Measurements from ENCODE around the gene OPRPN. TPM values are rescaled to one million over a fixed set of nuclear protein-coding genes. Genes with fewer than 3 reads are reported as not detected.

Gene OPRPN
- total RNA-seq, 1 donor from 2014 or later: not detected

DNA sequence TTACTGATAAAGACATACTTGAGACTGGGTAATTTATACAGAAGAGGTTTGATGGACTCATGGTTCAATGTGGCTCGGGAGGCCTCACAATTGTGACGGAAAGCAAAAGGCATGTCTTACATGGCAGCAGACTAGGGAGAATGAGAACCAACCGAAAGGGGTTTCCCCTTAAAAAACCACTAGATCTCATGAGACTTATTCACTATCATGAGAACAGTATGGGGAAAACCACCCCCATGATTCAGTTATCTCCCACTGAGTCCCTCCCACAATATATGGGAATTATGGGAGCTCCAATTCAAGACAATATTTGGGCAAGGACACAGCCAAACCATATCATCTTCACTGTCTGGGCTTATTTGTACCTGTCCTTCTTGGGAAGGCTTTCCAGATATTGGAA lies 51.5 kb downstream of the OPRPN start:
- ATAC-seq (no peak), DNase-seq (ENCODE audit: missing footprints) (no peak)
- intact Hi-C loops (cut with DNase I): no loop called here

- intact Hi-C loops (cut with DNase I): no loop called here
- ATAC-seq (no peak), DNase-seq (ENCODE audit: missing footprints) (no peak)
These were observed 55.2 kb downstream of the OPRPN start for GRCh38 chr4:70452946-70453345.

Other genes starting within 250 kb of the OPRPN start
- gene PRR27, start 243.7 kb upstream of the OPRPN start, total RNA-seq: not detected
- not detected for gene ODAM, start 202.2 kb upstream of the OPRPN start, total RNA-seq
- not detected for gene FDCSP, start 171.8 kb upstream of the OPRPN start, total RNA-seq
- not detected for gene CSN3, start 155.3 kb upstream of the OPRPN start, total RNA-seq
- gene CABS1, start 63.0 kb upstream of the OPRPN start, total RNA-seq: not detected
- gene SMR3A, start 37.2 kb upstream of the OPRPN start, total RNA-seq: not detected
- not detected for gene SMR3B, start 14.8 kb upstream of the OPRPN start, total RNA-seq
- not detected for gene MUC7, start 74.3 kb downstream of the OPRPN start, total RNA-seq
- gene AMTN, start 120.6 kb downstream of the OPRPN start, total RNA-seq: not detected
- not detected for gene AMBN, start 194.3 kb downstream of the OPRPN start, total RNA-seq
- gene ENAM, start 230.8 kb downstream of the OPRPN start, total RNA-seq: 3.5 TPM